Superior temporal gyrus (tissue), 1 donor: Measurements from ENCODE around the gene IVD.

Experiments used
- DNase-seq: peaks from one replicate; pipeline ENCODE4 v3.0.0-alpha.2; 2016; ENCODE audit errors: extremely low spot score

The IVD gene

GRCh38 chr15:40459391-40460015 is 53.9 kb downstream of the IVD start:
- DNase-seq, result no peak

GRCh38 chr15:40460404-40460803 is 54.8 kb downstream of the IVD start:
- DNase-seq, result no peak

GRCh38 chr15:40461958-40462357 is 56.4 kb downstream of the IVD start:
- no peak for DNase-seq

- no peak for DNase-seq
Measured at GRCh38 chr15:40463279-40463678, 57.7 kb downstream of the IVD start.

- no peak for DNase-seq
Measured at GRCh38 chr15:40463886-40464545, 58.4 kb downstream of the IVD start.

GRCh38 chr15:40464595-40465185 is 59.1 kb downstream of the IVD start:
- no peak for DNase-seq

- DNase-seq, result no peak
Measured at GRCh38 chr15:40465939-40466338, 60.3 kb downstream of the IVD start.

GRCh38 chr15:40466426-40467260 is 61.0 kb downstream of the IVD start:
- DNase-seq, result no peak

GRCh38 chr15:40467261-40467615 is 61.6 kb downstream of the IVD start:
- DNase-seq, result no peak

GRCh38 chr15:40468898-40469331 is 63.3 kb downstream of the IVD start:
- no peak for DNase-seq

GRCh38 chr15:40469776-40470390 is 64.3 kb downstream of the IVD start:
- no peak for DNase-seq

GRCh38 chr15:40470423-40471104 is 65.0 kb downstream of the IVD start, which contains the start of gene CHST14:
Gene CHST14, plus strand, starts transcription at chr15:40470984. Its CDS starts 230 bp downstream, at chr15:40471214.
- peak; percentile 29 for DNase-seq
